Small intestine (tissue), 7 donors: ENCODE measurements around the gene POLN. TPM values are rescaled to one million over a fixed set of nuclear protein-coding genes. Genes with fewer than 3 reads are reported as not detected.

Source experiments
- DNase-seq, 2 donors: peaks; one replicate each; pipeline versions ENCODE4 v3.0.0 to v3.0.0-alpha.2; 2013
- FAIRE-seq: peaks from 2 replicates; lab custom pipeline; 2012; peaks lifted over from hg19 to GRCh38; lab: Jason Lieb, UNC
- H3K27ac ChIP-seq, 3 donors: one replicate each; pipeline ENCODE4 v1.5.1; 2013; ENCODE audit warnings: low read length in 2 of 3, mild to moderate bottlenecking in 2 of 3, control low read depth in 1 of 3, inconsistent platforms in 1 of 3, low read depth in 1 of 3, moderate library complexity in 1 of 3
- H3K27me3 ChIP-seq, 3 donors: one replicate each; pipeline ENCODE4 v1.6.1; 2013; ENCODE audit warnings: low read length in 3 of 3, inconsistent platforms in 1 of 3; ENCODE audit not compliant: control insufficient read depth in 3 of 3, insufficient read depth in 3 of 3
- H3K36me3 ChIP-seq, 3 donors: one replicate each; pipeline ENCODE4 v1.6.1; 2013; ENCODE audit warnings: low read length in 3 of 3, inconsistent platforms in 1 of 3, low read depth in 1 of 3, mild to moderate bottlenecking in 1 of 3, moderate library complexity in 1 of 3; ENCODE audit not compliant: control insufficient read depth in 3 of 3, insufficient read depth in 2 of 3
- H3K4me1 ChIP-seq, 3 donors: one replicate each; pipeline ENCODE4 v1.6.1; 2013; ENCODE audit warnings: low read length in 2 of 3, inconsistent platforms in 1 of 3, low read depth in 1 of 3, mild to moderate bottlenecking in 1 of 3, moderate library complexity in 1 of 3; ENCODE audit not compliant: control insufficient read depth in 3 of 3, insufficient read depth in 2 of 3
- H3K4me3 ChIP-seq, 3 donors: one replicate each; pipeline ENCODE4 v1.5.1; 2013; ENCODE audit warnings: low read length in 3 of 3, control low read depth in 1 of 3, inconsistent platforms in 1 of 3, low read depth in 1 of 3, mild to moderate bottlenecking in 1 of 3, moderate library complexity in 1 of 3
- H3K9me3 ChIP-seq, 2 donors: one replicate each; pipeline ENCODE4 v1.6.1; 2013; ENCODE audit warnings: low read depth in 1 of 2, low read length in 1 of 2; ENCODE audit not compliant: control insufficient read depth in 2 of 2, insufficient read depth in 1 of 2
- WGBS, 3 donors: extraction: QIAGEN DNeasy Blood & Tissue Kit; methylation state at CpG; one replicate each; pipeline ENCODE4 v1.1.7; 2013; 5-methylcytosine and 5-hydroxymethylcytosine counted together
- polyA plus RNA-seq, 4 donors: library from polyadenylated mRNA; stranded (reverse) in 3 of 4; unstranded in 1 of 4; fragments of 200-250 nt in 3 of 4; fragments of 120-200 nt in 1 of 4; gene quantifications; one replicate each; pipeline versions ENCODE4 v1.2.1 to v1.2.3, GENCODE V29; 2013
- donor health status: healthy with polysubstance abuse.
- donor health status: control.
- donor health status: control.
- donor health status: Bipolar disorder and iron deficiency.
- donor health status: healthy.

POLN gene
- polyA plus RNA-seq, 4 donors: 0.89 to 2.2 (median 1.2) TPM

GRCh38 chr4:2247128-2248043 lies 5.5 kb upstream of the POLN start:
- peaks cover 0 to 68% (median 7%) of the 10 kb centered on the region in 3 donors for H3K36me3 ChIP-seq
- DNase-seq (no peak), FAIRE-seq (no peak)
- no peak overlapping the region for H3K4me3 ChIP-seq
- WGBS, 3 donors: 87 to 89% (median 88%) methylated on average over 39 to 42 of the region's 42 CpGs
- no peaks in the 10 kb centered on the region for H3K9me3 ChIP-seq
- H3K27me3 ChIP-seq: no peaks in the 10 kb centered on the region
- no peak overlapping the region for H3K27ac ChIP-seq
- H3K4me1 ChIP-seq: peaks cover 0 to 26% (median 0%) of the 10 kb centered on the region in 3 donors

- 89 to 93% (median 90%) methylated on average over 19 of the region's 19 CpGs for WGBS, 3 donors
- H3K27me3 ChIP-seq: no peaks in the 10 kb centered on the region
- FAIRE-seq (no peak), DNase-seq (no peak)
- H3K9me3 ChIP-seq: no peaks in the 10 kb centered on the region
- H3K4me1 ChIP-seq: peaks cover 0 to 26% (median 0%) of the 10 kb centered on the region in 3 donors
- H3K27ac ChIP-seq: no peak overlapping the region
- H3K36me3 ChIP-seq: peaks cover 0 to 59% (median 5%) of the 10 kb centered on the region in 3 donors
- no peak overlapping the region for H3K4me3 ChIP-seq
Measured at GRCh38 chr4:2246384-2247127, 4.6 kb upstream of the POLN start.

GRCh38 chr4:2245787-2246275 lies 3.9 kb upstream of the POLN start:
- Histone ChIP-seq H3K27ac (no peak overlapping the region), H3K4me1 (peaks cover 0 to 26% (median 0%) of the 10 kb centered on the region in 3 donors), H3K9me3 (no peaks in the 10 kb centered on the region), H3K36me3 (peaks cover 0 to 52% (median 0%) of the 10 kb centered on the region in 3 donors), H3K4me3 (no peak overlapping the region), H3K27me3 (no peaks in the 10 kb centered on the region)
- 84 to 96% (median 89%) methylated on average over 7 of the region's 7 CpGs for WGBS, 3 donors
- DNase-seq: no peak
- FAIRE-seq: no peak

GRCh38 chr4:2245057-2245786 lies 3.3 kb upstream of the POLN start:
- 65 to 67% (median 67%) methylated on average over 7 of the region's 7 CpGs for WGBS, 3 donors
- Histone ChIP-seq H3K9me3 (no peaks in the 10 kb centered on the region), H3K27me3 (no peaks in the 10 kb centered on the region), H3K27ac (peak overlapping the region in 1 of 3 donors; percentile 6), H3K4me3 (no peak overlapping the region), H3K36me3 (peaks cover 0 to 46% (median 0%) of the 10 kb centered on the region in 3 donors), H3K4me1 (peaks cover 0 to 29% (median 4%) of the 10 kb centered on the region in 3 donors)
- DNase-seq (no peak), FAIRE-seq (no peak)

GRCh38 chr4:2243681-2244380 lies 1.9 kb upstream of the POLN start:
- Histone ChIP-seq H3K27me3 (no peaks in the 10 kb centered on the region), H3K4me3 (no peak overlapping the region), H3K4me1 (peaks cover 2 to 30% (median 4%) of the 10 kb centered on the region in 3 donors), H3K9me3 (no peaks in the 10 kb centered on the region), H3K36me3 (peaks cover 0 to 32% (median 0%) of the 10 kb centered on the region in 3 donors), H3K27ac (peak overlapping the region in 1 of 3 donors; percentile 53)
- DNase-seq (no peak), FAIRE-seq (no peak)
- WGBS, 3 donors: 31 to 48% (median 43%) methylated on average over 5 of the region's 5 CpGs

- no peaks in the 10 kb centered on the region for H3K9me3 ChIP-seq
- H3K36me3 ChIP-seq: peaks cover 0 to 7% (median 0%) of the 10 kb centered on the region in 3 donors
- H3K4me1 ChIP-seq: peaks cover 2 to 32% (median 4%) of the 10 kb centered on the region in 3 donors
- H3K27ac ChIP-seq: peak overlapping the region in 2 of 3 donors; percentile 79 to 86
- H3K27me3 ChIP-seq: no peaks in the 10 kb centered on the region
- WGBS, 3 donors: 0 to 3% (median 2%) methylated on average over 7 of the region's 7 CpGs
- FAIRE-seq (no peak), DNase-seq (peak in 1 of 2 donors; percentile 29)
- peak overlapping the region; percentile 90 to 95 (median 94) for H3K4me3 ChIP-seq
Measured at GRCh38 chr4:2241003-2241402, 918 bp downstream of the POLN start.

GRCh38 chr4:2236944-2237666 lies 4.8 kb downstream of the POLN start:
- 59 to 64% (median 60%) methylated on average over 3 of the region's 3 CpGs for WGBS, 3 donors
- no peak for FAIRE-seq
- H3K27ac ChIP-seq: no peak overlapping the region
- H3K27me3 ChIP-seq: no peaks in the 10 kb centered on the region
- peaks cover 2 to 8% (median 4%) of the 10 kb centered on the region in 3 donors for H3K4me1 ChIP-seq
- DNase-seq: no peak
- H3K9me3 ChIP-seq: no peaks in the 10 kb centered on the region
- no peak overlapping the region for H3K4me3 ChIP-seq
- peaks cover 0 to 6% (median 2%) of the 10 kb centered on the region in 3 donors for H3K36me3 ChIP-seq
